HG02610 (cell line): ENCODE measurements around the gene GCN1.

ENCODE experiments used
- ATAC-seq: cut with Tn5 transposase; IDR thresholded peaks from one replicate; pipeline ENCODE4 v1.9.1; 2021; ENCODE audit warnings: mild to moderate bottlenecking, moderate library complexity; ENCODE audit not compliant: unreplicated experiment

Gene GCN1

GRCh38 chr12:120183211-120183631 is 11.3 kb downstream of the GCN1 start:
- ATAC-seq = no peak

DNA sequence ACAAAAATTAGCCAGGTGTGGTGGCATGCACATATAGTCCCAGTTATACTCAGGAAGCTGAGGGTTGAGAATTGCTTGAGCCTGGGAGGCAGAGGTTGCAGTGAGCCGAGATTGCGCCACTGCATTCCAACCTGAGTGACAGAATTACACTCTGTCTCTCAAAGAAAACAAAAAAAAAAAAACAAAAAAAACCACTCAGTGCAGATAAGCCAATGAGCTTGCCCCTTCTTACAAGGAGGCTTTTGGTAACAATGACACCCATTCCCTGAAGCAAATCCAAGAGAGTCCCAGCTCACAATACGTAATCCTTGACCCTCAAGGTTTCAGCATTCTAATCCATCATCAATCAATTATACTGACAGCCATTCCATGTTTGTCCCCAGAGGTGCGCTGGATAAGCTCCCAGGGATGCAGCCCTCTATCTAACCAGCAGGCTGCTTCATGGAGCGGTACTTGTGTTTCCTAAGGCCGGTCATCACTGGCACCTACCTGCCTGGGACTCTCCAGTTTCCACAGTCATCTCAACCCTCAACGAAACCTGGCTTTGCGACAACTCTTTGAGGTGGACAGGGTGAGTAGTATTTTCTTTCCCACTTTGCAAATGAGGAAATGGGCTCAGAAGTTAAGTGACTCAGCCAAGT is 12.4 kb downstream of the GCN1 start:
- no peak for ATAC-seq

DNA sequence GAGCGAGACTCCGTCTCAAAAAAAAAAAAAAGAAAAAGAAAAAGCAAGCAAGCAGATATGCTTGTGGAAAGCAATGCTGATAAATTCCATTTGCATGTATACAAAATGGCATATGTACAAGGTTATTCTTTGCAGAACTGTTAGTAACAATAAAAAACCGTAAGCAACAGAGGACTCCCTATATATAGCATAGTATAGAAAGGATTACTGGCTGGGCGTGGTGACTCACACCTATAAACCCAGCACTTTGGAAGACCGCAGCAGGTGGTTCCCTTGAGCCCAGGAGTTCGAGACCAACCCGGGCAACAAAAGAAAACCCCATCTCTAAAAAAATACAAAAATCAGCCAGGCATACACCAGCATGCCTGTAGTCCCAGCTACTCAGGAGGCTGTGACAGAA is 13.5 kb downstream of the GCN1 start:
- no peak for ATAC-seq

DNA sequence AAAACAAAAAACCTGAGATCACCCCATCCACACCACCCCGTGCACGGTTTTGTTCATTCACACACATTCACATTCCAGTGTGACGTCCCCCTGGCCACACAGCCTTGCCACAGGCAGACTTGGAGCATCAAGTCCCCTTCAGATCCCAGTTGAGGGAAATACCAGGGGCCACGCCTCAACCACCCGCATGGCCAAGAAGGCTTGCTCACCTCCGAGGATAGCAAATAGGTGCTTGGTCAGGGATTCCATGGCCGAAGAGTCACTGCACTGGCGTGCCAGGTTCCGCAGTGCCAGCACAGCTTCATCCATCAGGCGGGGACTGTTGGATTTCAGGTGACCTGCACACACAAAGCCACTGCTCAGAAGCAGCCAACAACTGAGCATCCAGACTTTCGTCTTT is 19.0 kb downstream of the GCN1 start:
- ATAC-seq = no peak

- no peak for ATAC-seq
Measured at GRCh38 chr12:120175062-120175461, 19.5 kb downstream of the GCN1 start.

DNA sequence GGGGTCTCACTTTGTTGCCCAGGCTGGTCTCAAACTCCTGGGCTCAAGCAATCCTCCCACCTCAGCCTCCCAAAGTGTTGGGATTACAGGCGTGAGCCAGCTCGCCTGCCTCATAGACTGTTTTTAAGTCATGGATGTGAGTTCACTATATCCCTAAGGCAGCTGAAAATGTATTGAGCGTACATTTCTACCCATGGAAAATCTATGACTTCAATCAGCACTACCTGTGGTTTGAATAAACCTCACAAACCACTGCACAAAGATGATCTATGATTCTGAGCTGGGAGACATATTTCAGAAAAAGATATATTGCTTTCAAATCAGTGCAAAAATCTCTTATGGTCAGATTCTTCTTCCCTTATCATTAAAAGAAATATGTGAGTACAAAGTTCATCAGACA is 22.5 kb downstream of the GCN1 start:
- no peak for ATAC-seq

GRCh38 chr12:120170631-120171030 is 23.9 kb downstream of the GCN1 start:
- no peak for ATAC-seq

GRCh38 chr12:120169946-120170345 is 24.6 kb downstream of the GCN1 start:
- ATAC-seq = no peak

GRCh38 chr12:120168337-120168736 is 26.2 kb downstream of the GCN1 start:
- no peak for ATAC-seq

DNA sequence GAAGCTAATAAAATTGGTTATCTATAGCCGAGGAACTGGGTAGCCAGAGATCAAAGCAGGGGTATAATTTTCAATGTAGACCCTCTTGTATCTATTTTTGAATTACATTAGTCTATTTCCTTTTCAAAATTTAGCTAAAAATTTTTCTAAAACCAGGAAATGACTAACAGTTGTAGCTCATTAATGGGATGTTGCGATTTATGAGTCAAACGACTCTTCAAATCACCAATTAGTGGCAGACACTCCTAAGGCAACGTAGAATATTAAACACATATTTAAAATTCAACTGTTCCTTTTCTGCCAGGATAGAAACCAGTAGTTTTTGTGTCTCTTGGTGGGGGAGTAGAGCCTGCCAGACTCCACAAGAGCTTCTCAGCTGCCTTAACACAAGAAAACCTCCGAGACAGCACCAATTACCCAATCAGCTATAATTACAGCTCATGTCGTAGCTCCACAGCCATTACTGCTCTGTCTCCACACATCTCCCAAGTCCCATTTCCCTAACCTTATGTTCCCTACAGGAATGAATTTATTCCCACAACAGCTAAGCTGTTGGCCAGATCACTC is 26.9 kb downstream of the GCN1 start:
- no peak for ATAC-seq

DNA sequence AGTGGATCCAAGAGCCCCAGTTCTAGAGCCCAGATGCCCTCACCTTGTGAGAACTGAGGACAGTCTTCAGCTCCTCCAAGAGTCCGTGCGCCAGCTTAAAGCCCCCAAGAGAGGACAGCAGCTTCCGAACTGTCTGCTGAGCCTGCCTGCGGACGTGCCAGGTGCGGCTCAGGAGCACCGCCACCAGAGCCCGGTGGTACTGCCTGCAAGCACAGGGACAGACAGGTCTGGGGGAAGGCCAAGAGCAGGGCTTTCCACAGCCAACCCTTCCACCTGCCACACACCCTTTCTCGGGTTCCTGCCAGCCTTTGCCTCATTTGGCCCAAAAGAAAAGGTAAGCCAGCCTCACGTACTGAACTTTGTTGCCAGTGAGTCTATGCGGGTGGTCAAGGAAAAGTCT is 30.2 kb downstream of the GCN1 start:
- no peak for ATAC-seq

DNA sequence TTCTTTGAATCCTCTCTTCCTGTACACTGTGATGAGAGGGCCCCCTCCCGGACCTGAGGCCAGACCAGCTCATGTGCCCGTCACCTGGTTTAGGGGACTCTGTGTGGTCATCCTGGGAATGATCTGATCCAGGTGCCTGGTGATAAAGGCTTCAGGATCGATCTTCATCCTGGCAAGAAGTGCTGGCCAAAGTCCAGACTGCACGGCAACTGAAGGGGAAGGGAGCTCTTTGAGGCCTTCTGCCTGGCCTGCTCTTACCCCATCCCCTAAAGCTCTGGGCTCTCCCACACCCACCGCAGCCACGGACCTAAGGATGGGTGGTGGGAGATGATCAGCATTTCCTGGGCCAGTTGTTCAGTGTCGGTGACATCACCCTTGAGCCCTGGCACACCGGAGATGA is 31.8 kb downstream of the GCN1 start:
- no peak for ATAC-seq

DNA sequence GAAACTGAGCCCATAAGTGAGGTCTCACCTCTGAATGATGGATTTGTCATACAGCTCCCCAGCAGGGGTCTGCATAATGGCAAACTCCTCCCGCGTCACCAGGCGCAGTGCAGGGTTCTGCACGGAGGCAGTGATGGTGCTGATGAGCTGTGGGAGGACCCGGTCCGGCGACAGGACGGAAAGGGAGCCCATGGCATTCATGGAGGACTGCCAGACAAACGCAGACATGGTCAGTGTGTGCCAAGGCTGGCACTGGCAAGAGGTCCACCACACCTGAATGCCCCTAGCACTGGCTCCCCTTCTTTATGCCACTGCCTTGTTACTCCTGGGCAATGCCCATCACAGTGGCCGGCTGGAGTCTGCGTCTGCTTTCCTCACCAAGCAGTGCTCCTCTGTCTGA is 32.7 kb downstream of the GCN1 start:
- no peak for ATAC-seq

- ATAC-seq = no peak
Measured at GRCh38 chr12:120159509-120160237, 34.8 kb downstream of the GCN1 start.

- ATAC-seq = no peak
Measured at GRCh38 chr12:120158351-120158750, 36.2 kb downstream of the GCN1 start.

GRCh38 chr12:120157678-120158077 is 36.8 kb downstream of the GCN1 start:
- ATAC-seq = no peak

DNA sequence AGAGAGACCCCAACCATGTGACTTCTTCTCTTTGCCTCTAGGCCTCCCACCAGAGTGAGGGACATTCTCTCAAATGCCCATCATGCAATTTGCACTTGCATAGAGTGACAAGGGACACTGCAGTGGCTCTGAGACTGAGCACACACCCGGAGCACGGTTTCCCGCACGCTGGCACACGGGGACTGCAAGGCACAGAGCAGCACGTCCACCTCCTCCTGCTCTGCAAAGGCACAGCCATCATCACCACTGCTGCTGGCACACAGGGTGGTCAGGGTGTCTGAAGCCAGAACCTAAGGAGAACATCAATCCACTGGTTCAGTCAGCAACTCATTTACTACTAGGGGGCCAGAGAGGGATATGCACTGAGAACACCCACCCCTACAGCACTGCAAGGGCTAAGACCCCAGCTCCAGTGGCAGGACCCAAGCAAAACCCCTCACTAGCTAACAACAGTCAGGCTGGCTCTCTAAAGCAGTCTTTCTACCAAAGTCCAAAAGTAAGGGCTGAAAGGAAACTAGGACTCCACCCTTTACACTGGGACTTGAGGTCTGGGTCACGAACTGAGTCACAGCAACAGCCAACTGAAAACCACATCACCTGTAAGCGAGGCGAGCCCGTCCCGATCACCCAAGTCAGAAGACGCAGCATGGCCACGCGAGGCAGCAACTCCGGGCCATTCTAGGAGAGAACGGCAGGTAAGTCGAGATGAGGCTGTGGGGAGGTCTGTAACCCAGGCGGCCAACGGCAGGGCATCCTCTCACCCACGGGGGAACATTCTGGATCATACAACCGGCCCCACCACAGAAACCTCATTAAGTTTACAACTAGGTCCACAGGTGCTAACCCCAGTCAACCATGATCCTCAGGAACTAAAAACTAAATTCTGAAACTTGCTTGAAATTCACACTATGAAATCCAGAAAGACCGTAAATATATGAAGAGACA is 37.9 kb downstream of the GCN1 start:
- no peak for ATAC-seq

DNA sequence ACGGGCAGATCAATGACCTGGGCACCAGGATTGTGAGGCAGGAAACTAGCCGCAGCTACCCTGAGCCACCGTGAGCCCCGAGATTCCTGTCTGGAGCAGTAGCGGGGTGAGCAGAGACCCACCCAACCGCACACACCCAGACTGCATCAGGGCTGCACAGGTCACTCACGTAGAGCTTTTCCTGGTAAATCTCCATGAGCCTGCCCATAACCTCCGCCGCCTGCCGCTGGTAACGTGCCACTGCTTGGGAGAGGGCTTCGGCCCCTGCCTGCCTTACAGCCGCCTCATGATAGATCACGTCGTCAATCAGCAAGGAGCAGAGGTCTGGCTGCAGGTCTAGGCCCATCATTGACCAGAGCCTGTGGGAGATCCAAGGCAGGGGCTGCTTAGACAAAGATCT is 39.4 kb downstream of the GCN1 start:
- ATAC-seq = no peak

DNA sequence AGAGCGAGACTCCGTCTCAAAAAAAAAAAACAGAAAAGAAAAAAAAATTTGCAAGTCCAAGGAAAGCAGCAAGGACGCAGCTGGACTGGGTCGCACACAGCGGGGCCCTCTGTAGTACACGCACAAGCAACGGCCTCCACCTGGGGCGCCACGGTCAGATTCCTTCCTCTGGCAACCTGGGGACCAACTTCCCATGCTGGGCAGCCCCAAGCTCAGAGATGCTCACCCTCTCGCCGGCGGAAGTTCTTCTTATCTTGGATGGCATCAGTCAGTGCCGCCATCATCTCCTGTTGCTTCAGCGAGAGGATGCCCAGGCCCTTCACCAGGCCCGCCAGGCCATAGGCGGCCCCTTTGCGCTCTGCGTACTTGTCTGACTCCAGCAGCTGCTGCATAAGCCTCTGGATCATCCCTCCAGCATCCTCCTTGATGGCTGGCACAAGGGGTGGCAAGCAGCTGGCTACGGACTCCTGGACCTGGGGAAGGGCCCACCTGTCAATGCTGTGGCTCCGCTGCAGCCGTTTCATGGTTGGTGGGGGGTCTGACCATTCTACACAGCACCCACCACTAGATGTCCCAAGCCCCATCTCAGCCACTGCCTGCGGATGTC is 43.5 kb downstream of the GCN1 start:
- no peak for ATAC-seq

DNA sequence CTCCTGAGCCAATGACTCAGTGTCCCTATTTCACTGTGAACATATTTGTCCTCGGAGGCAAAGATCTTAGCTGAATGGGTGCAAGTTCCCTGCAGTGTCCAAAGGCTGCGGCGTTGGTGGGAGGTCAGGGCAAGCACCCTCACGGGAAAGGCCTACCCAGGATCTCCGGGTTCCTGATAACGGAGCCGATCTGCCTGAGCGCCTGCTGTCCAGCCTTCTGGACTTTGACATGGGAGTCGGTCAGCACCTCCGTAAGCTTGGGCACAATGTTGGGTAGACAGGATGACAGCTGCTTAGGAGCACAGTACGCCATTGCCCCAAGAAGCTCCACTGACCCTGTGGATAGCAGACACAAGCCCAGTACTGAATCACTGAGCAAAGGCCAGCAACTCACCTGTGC is 46.5 kb downstream of the GCN1 start:
- ATAC-seq = no peak

GRCh38 chr12:120145164-120145563 is 49.4 kb downstream of the GCN1 start:
- no peak for ATAC-seq
